HepG2 (cell line): Measurements from ENCODE around the gene SLC38A2. TPM values are rescaled to one million over a fixed set of nuclear protein-coding genes. Genes with fewer than 3 reads are reported as not detected.

ENCODE experiments used
- ARHGAP35 ChIP-seq: sonication (generic); formaldehyde crosslinking; IDR thresholded peaks from 2 replicates; pipeline ENCODE4 v1.9.0; 2022; ENCODE audit warnings: mild to moderate bottlenecking, inconsistent platforms, moderate library complexity, missing genetic modification reagents, borderline replicate concordance
- GLI4 ChIP-seq: sonication (generic); formaldehyde crosslinking; IDR thresholded peaks from 2 replicates; pipeline ENCODE4 v1.5.1; 2020; ENCODE audit warnings: missing genetic modification reagents, mild to moderate bottlenecking, moderate library complexity, borderline replicate concordance
- JUND ChIP-seq: sonication (generic); formaldehyde crosslinking; IDR thresholded peaks from 2 replicates; pipeline ENCODE4 v1.8.0; 2022; ENCODE audit warnings: mild to moderate bottlenecking, missing genetic modification reagents
- MYNN ChIP-seq: sonication (generic); formaldehyde crosslinking; IDR thresholded peaks from 2 replicates; pipeline ENCODE4 v1.4.0; 2020; ENCODE audit warnings: mild to moderate bottlenecking, low read depth, missing genetic modification reagents
- NFATC3 ChIP-seq: sonication (generic); formaldehyde crosslinking; IDR thresholded peaks from 2 replicates; pipeline ENCODE4 v1.5.1; 2020; ENCODE audit warnings: mild to moderate bottlenecking, missing genetic modification reagents
- NPAS2 ChIP-seq: sonication (generic); formaldehyde crosslinking; IDR thresholded peaks from 2 replicates; pipeline ENCODE4 v1.8.0; 2022; ENCODE audit warnings: mild to moderate bottlenecking, missing genetic modification reagents, borderline replicate concordance
- POLR2AphosphoS5 ChIP-seq: IDR thresholded peaks from 2 replicates; pipeline ENCODE4 v1.6.1; 2012; ENCODE audit warnings: low read depth, low read length
- SOX5 ChIP-seq: IDR thresholded peaks from 2 replicates; pipeline ENCODE4 v1.6.1; 2016; ENCODE audit warnings: borderline replicate concordance
- ZBTB8A ChIP-seq: sonication (generic); formaldehyde crosslinking; IDR thresholded peaks from 2 replicates; pipeline ENCODE4 v1.4.0; 2020; ENCODE audit warnings: mild to moderate bottlenecking, low read depth, missing genetic modification reagents, borderline replicate concordance
- ZNF205 ChIP-seq: IDR thresholded peaks from 2 replicates; pipeline ENCODE4 v1.6.1; 2018; ENCODE audit warnings: missing biosample characterization, missing genetic modification reagents
- ZNF547 ChIP-seq: sonication (generic); formaldehyde crosslinking; IDR thresholded peaks from 2 replicates; pipeline ENCODE4 v1.5.1; 2020; ENCODE audit warnings: mild to moderate bottlenecking, missing genetic modification reagents
- ZNF562 ChIP-seq: sonication (generic); formaldehyde crosslinking; IDR thresholded peaks from 2 replicates; pipeline ENCODE4 v1.8.0; 2022; ENCODE audit warnings: missing genetic modification reagents, borderline replicate concordance
- ZNF569 ChIP-seq: sonication (generic); formaldehyde crosslinking; IDR thresholded peaks from 2 replicates; pipeline ENCODE4 v1.5.0; 2020; ENCODE audit warnings: mild to moderate bottlenecking, missing genetic modification reagents, moderate library complexity, borderline replicate concordance
- ZNF607 ChIP-seq: sonication (generic); formaldehyde crosslinking; IDR thresholded peaks from 2 replicates; pipeline ENCODE4 v1.5.1; 2020; ENCODE audit warnings: missing genetic modification reagents, mild to moderate bottlenecking, borderline replicate concordance
- ZNF776 ChIP-seq: sonication (generic); formaldehyde crosslinking; IDR thresholded peaks from 2 replicates; pipeline ENCODE4 v1.4.0; 2020; ENCODE audit warnings: mild to moderate bottlenecking, missing genetic modification reagents
- ZNF780A ChIP-seq: sonication (generic); formaldehyde crosslinking; IDR thresholded peaks from 2 replicates; pipeline ENCODE4 v1.8.0; 2022; ENCODE audit warnings: mild to moderate bottlenecking, missing genetic modification reagents, moderate library complexity
- polyA plus RNA-seq, 8 experiments: library from polyadenylated mRNA; depleted of rRNA in 3 of 8; stranded (reverse) in 7 of 8; unstranded in 1 of 8; fragments of >200 nt; fragmentation: Illumina TruSeq in 4 of 8; extraction: Trizol in 4 of 8; gene quantifications; 2 replicates each; pipeline versions ENCODE4 v1.2.1 to v1.2.3, GENCODE V29; 2011 to 2016; ENCODE audit warnings: low read depth in 4 of 8, missing spikeins in 1 of 8, mixed read lengths in 1 of 8; ENCODE audit not compliant: insufficient read depth in 1 of 8
- total RNA-seq, 5 experiments: library from RNA; depleted of rRNA; stranded (reverse); fragments of >200 nt; fragmentation: Illumina TruSeq; extraction: Trizol; gene quantifications; 2 replicates each; pipeline ENCODE4 v1.2.3, GENCODE V29; 2016; ENCODE audit warnings: low read depth in 1 of 5
- TF ChIP-seq, protein P1 (sequence below): sonication (generic); formaldehyde crosslinking; conservative IDR thresholded peaks from 2 replicates; pipeline ENCODE4 v1.8.1; 2023; ENCODE audit warnings: missing genetic modification reagents
- TF ChIP-seq, protein P2 (sequence below): sonication (generic); formaldehyde crosslinking; IDR thresholded peaks from 2 replicates; pipeline ENCODE4 v1.4.0; 2020; ENCODE audit warnings: mild to moderate bottlenecking, low read depth, missing genetic modification reagents
- TF ChIP-seq, protein P3 (sequence below): sonication (generic); formaldehyde crosslinking; IDR thresholded peaks from 2 replicates; pipeline ENCODE4 v1.4.0; 2020; ENCODE audit warnings: mild to moderate bottlenecking, missing genetic modification reagents
- TF ChIP-seq, protein P4 (sequence below): IDR thresholded peaks from 2 replicates; pipeline ENCODE4 v1.6.1; 2016; ENCODE audit warnings: missing biosample characterization, missing genetic modification reagents, low read depth
- TF ChIP-seq, protein P5 (sequence below): sonication (generic); formaldehyde crosslinking; IDR thresholded peaks from 2 replicates; pipeline ENCODE4 v1.5.0; 2020; ENCODE audit warnings: mild to moderate bottlenecking, missing genetic modification reagents, borderline replicate concordance
- TF ChIP-seq, protein P6 (sequence below): IDR thresholded peaks from 2 replicates; pipeline ENCODE4 v1.6.1; 2016; ENCODE audit warnings: mild to moderate bottlenecking

Gene SLC38A2
- total and polyA plus RNA-seq, 2 of the 13 experiments (the other 11 are each of a cell fraction or from before 2014, with no cell fraction given), result 368 to 880 TPM

DNA sequence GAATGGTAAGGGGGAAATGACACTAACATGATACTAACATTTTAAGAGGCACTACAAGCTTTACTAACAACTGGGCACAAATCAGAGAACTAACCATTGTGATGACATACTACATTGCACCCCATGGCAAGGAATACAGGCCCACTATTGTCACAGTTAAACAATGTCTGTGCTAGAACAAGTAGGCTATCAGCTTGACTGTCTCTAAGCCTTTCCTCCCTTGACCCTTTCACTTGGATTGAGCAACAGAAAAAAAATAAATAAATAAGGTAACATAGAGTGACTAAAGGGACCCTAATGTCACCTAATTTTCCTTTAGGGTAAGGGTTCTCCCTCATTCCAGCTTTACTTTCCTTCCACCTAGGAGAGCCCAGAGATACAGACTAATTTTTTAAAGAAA is 4.4 kb downstream of the SLC38A2 start (continued):
- TF ChIP-seq, protein P1, sequence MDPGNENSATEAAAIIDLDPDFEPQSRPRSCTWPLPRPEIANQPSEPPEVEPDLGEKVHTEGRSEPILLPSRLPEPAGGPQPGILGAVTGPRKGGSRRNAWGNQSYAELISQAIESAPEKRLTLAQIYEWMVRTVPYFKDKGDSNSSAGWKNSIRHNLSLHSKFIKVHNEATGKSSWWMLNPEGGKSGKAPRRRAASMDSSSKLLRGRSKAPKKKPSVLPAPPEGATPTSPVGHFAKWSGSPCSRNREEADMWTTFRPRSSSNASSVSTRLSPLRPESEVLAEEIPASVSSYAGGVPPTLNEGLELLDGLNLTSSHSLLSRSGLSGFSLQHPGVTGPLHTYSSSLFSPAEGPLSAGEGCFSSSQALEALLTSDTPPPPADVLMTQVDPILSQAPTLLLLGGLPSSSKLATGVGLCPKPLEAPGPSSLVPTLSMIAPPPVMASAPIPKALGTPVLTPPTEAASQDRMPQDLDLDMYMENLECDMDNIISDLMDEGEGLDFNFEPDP (CRISPR knock-in tag), result no peak
- TF ChIP-seq ZBTB8A, result no peak
- TF ChIP-seq ARHGAP35 (CRISPR knock-in tag), result no peak
- TF ChIP-seq NPAS2 (CRISPR knock-in tag), result no peak
- TF ChIP-seq ZNF776 (CRISPR knock-in tag), result no peak
- TF ChIP-seq MYNN, result no peak
- TF ChIP-seq ZNF562 (CRISPR knock-in tag), result no peak
- no peak for TF ChIP-seq JUND (CRISPR knock-in tag)
- TF ChIP-seq, protein P2, sequence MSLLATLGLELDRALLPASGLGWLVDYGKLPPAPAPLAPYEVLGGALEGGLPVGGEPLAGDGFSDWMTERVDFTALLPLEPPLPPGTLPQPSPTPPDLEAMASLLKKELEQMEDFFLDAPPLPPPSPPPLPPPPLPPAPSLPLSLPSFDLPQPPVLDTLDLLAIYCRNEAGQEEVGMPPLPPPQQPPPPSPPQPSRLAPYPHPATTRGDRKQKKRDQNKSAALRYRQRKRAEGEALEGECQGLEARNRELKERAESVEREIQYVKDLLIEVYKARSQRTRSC (CRISPR knock-in tag), result no peak
- TF ChIP-seq, protein P3, sequence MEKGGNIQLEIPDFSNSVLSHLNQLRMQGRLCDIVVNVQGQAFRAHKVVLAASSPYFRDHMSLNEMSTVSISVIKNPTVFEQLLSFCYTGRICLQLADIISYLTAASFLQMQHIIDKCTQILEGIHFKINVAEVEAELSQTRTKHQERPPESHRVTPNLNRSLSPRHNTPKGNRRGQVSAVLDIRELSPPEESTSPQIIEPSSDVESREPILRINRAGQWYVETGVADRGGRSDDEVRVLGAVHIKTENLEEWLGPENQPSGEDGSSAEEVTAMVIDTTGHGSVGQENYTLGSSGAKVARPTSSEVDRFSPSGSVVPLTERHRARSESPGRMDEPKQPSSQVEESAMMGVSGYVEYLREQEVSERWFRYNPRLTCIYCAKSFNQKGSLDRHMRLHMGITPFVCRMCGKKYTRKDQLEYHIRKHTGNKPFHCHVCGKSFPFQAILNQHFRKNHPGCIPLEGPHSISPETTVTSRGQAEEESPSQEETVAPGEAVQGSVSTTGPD (CRISPR knock-in tag), result no peak
- peak; percentile 58; the same call in 1 of the 2 replicates for TF ChIP-seq POLR2AphosphoS5
- TF ChIP-seq, protein P4, sequence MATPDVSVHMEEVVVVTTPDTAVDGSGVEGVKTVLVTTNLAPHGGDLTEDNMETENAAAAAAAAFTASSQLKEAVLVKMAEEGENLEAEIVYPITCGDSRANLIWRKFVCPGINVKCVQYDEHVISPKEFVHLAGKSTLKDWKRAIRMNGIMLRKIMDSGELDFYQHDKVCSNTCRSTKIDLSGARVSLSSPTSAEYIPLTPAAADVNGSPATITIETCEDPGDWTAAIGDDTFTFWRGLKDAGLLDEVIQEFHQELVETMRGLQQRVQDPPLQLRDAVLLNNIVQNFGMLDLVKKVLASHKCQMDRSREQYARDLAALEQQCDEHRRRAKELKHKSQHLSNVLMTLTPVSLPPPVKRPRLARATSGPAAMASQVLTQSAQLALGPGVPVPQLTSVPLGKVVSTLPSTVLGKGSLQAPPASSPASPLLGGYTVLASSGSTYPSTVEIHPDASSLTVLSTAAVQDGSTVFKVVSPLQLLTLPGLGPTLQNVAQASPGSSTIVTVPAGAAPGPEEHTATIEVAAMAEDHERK (CRISPR knock-in tag), result no peak
- TF ChIP-seq ZNF780A (CRISPR knock-in tag), result no peak; the same call in 1 of the 2 replicates
- TF ChIP-seq ZNF205 (CRISPR knock-in tag), result no peak
- TF ChIP-seq ZNF607, result 0 out of 2 replicates have a peak, but pooled peaks have one; percentile 13
- TF ChIP-seq ZNF547, result no peak
- TF ChIP-seq NFATC3 (CRISPR knock-in tag), result no peak
- TF ChIP-seq ZNF569 (CRISPR knock-in tag), result no peak
- TF ChIP-seq GLI4 (CRISPR knock-in tag), result no peak
- TF ChIP-seq, protein P5, sequence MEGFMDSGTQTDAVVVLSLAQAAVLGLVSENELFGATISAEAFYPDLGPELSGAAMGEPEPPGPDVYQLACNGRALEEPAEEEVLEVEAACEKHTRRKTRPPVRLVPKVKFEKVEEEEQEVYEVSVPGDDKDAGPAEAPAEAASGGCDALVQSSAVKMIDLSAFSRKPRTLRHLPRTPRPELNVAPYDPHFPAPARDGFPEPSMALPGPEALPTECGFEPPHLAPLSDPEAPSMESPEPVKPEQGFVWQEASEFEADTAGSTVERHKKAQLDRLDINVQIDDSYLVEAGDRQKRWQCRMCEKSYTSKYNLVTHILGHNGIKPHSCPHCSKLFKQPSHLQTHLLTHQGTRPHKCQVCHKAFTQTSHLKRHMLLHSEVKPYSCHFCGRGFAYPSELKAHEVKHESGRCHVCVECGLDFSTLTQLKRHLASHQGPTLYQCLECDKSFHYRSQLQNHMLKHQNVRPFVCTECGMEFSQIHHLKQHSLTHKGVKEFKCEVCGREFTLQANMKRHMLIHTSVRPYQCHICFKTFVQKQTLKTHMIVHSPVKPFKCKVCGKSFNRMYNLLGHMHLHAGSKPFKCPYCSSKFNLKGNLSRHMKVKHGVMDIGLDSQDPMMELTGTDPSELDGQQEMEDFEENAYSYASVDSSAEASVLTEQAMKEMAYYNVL (CRISPR knock-in tag), result no peak
- TF ChIP-seq SOX5 (CRISPR knock-in tag), result no peak
- TF ChIP-seq, protein P6, sequence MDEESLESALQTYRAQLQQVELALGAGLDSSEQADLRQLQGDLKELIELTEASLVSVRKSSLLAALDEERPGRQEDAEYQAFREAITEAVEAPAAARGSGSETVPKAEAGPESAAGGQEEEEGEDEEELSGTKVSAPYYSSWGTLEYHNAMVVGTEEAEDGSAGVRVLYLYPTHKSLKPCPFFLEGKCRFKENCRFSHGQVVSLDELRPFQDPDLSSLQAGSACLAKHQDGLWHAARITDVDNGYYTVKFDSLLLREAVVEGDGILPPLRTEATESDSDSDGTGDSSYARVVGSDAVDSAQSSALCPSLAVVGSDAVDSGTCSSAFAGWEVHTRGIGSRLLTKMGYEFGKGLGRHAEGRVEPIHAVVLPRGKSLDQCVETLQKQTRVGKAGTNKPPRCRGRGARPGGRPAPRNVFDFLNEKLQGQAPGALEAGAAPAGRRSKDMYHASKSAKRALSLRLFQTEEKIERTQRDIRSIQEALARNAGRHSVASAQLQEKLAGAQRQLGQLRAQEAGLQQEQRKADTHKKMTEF (CRISPR knock-in tag), result no peak
